Fibroblast of pulmonary artery (primary cell): ENCODE results near the gene AKNA.

Experiments used
- DNase-seq: peaks from one replicate; pipeline ENCODE4 v3.0.0-alpha.2; 2010; ENCODE audit warnings: low read depth
- H3K4me3 ChIP-seq: replicated peaks from 2 replicates; pipeline ENCODE4 v1.5.1; 2011; ENCODE audit warnings: low read depth, mild to moderate bottlenecking, control low read depth, low read length, moderate library complexity
- TF ChIP-seq, protein P1 (sequence below): IDR thresholded peaks from 2 replicates; pipeline ENCODE4 v1.5.1; 2011; ENCODE audit warnings: mild to moderate bottlenecking, control low read depth, low read length, inconsistent platforms; ENCODE audit errors: missing control alignments

The AKNA gene

DNA sequence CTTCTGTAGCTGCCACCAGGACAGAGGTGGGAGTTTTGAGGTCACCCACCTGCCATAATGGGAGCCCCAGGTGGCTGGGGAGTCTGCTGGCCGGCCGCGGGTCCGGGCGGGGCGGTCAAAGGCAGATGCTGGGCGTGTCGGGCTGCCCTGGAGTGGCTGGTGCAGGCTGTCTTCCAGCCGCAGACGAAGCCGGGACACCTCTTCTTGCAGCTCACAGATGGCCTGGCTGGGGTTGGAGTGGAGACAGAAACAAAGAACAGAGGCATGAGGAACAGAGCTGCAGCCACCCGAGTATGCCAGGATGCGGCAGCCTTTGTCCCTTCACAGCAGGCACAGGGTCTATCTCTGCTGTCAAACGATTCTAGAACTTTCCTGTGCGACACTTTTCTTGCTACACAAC, 40.1 kb downstream of the AKNA start:
- no peak overlapping the region for H3K4me3 ChIP-seq
- TF ChIP-seq, protein P1, sequence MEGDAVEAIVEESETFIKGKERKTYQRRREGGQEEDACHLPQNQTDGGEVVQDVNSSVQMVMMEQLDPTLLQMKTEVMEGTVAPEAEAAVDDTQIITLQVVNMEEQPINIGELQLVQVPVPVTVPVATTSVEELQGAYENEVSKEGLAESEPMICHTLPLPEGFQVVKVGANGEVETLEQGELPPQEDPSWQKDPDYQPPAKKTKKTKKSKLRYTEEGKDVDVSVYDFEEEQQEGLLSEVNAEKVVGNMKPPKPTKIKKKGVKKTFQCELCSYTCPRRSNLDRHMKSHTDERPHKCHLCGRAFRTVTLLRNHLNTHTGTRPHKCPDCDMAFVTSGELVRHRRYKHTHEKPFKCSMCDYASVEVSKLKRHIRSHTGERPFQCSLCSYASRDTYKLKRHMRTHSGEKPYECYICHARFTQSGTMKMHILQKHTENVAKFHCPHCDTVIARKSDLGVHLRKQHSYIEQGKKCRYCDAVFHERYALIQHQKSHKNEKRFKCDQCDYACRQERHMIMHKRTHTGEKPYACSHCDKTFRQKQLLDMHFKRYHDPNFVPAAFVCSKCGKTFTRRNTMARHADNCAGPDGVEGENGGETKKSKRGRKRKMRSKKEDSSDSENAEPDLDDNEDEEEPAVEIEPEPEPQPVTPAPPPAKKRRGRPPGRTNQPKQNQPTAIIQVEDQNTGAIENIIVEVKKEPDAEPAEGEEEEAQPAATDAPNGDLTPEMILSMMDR, result no peak
- no peak for DNase-seq

DNA sequence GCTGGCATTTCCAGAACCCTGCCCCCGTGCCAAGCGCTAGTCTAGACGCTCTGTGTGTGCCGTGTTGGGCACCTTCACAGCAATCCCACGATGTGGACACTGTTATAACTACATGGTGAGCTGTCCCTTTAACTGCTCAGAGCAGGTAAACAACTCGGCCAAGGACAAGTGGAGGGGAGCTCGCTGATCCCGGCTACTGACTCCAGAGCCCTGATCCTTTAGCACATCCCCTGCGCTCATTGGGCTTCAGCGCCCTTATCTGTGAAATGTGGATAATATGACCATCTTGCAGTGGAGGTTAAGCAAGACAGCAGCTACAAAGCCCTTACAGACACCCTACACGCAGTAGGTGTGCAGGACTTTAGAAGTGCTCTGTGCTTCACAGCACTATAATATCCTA, 41.6 kb downstream of the AKNA start:
- no peak for DNase-seq
- TF ChIP-seq, protein P1, result no peak
- H3K4me3 ChIP-seq, result no peak overlapping the region

DNA sequence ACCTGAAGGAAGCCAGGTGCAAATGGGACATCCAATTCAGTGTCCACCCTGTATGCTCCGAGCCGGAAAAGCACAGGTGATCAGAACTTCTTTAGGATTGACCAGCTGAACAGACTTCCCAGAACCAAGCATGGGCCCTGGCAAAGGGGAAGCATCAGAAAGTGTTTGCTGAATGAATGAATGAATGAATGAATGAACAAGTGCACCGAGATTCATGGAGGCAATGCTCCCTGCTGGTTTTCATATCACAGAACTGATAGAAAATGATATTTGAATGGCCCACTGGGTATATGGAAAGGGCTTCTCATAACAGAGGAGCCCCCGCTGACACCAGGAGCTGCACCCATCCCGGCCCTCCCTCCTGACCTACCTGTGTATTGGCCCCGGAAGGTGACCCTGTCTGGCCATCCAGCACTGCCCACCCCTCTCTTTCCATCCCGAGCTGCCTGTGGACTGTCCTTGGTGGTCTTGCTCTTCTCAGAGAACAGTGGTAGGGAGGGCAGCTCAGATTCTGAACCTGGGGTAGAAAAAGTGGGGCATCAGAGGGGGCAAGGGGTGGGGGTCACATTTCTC, 42.2 kb downstream of the AKNA start:
- TF ChIP-seq, protein P1, result no peak
- DNase-seq, result no peak
- no peak overlapping the region for H3K4me3 ChIP-seq

DNA sequence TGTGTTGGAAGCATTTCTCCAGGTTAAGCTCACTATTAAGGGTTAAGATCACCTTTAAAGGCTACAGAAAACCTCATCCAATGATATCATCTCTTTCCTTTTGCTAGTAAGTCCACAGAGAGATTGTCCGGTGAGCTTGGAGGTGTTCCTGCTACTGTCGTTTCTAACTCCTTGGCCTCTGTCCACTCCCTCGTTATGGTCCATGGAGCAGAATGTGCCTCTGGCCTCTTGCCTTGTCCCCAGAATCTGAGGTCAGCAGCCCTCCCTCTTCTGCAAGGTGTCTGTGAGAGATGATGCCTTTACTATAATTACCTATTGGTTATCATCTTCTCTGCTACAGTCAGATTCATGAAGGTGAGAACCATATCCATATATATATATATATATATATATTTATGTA, 43.1 kb downstream of the AKNA start:
- no peak for DNase-seq
- no peak overlapping the region for H3K4me3 ChIP-seq
- TF ChIP-seq, protein P1, result no peak

DNA sequence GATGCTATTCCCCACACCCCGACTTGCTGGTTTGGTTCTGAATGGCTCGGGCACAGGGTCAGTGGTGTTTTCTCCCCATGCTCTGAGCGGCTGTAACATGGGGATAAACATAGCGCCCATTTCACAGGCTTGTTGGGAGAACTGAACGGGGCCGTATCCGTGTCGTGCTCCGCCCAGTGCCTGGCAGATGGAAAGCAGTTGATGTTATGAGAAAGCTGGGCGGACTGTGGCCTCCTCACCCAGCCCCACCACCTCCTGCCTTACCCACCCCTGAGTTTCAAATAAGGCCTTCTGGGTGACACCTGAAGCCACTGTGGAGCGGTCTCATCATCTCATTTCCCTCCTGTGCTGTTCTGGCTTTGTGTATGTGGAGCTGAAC, 43.6 kb downstream of the AKNA start:
- no peak for DNase-seq

DNA sequence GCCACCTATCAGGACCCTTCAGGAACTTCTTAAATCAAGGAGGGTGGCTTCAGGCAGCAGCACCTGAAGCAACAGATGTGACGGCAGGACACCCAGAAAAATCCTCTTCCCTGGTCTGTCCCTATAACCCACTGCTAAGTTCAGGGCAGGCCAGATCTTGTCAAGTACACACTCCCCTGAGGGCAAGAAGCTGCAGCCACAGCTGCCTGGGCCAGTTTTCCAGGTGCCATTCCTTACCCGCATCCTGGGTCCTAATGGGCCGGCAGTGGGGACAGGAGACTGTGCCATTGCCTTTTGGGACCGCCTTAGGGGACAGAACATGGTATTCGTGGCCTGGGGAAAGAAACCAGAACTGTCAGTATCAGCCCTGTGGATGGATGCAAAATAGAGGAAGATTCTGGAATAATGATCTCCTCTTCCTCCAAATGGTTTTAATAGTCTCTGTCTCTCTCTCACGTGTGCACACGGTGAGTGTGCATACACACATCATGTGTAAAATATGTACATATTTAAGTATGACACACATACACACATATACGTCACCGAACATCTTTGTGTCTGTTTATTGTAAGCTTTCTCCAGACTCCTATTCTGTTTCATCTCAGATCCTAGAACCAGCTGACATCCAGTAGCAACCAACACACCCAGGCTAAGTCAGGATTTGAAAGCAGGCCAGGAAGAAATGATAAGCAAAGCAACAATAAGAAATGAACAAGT, 44.2 kb downstream of the AKNA start:
- TF ChIP-seq, protein P1, result no peak
- DNase-seq, result no peak

More for the DNA sequence above, 43.6 kb downstream of the AKNA start:
- TF ChIP-seq, protein P1, result no peak
- H3K4me3 ChIP-seq, result no peak overlapping the region

DNA sequence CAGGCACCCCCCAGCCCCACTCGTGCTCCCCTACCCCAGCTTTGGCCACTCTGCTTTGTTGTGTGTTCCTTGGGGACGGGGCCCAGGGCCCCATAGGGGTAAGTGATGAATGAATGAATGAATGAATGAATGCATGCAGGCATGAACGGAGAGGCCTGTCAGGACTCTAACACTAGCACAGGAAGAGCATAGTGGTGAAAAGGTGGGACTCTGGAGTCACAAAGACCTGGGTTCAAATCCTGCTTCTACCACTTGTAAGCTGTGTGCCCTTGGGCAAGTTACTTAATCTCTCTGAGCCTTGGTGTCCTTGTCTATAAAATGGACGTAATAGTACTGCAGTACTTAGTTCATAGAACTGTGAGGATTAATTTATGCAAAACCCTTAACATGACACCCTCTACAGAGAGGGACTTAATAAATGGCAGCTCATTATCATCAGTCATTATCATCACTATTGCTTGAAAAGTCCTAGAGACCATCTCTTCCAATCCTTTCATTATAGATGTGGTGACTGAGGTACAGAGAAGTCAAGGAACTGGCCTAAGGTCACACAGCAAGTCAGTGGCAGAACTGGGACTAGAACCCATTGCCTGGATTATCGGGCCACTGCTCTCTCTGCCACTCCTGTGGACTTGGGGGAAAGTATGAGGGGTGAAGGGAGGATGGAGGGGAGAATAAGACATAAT, 44.9 kb downstream of the AKNA start:
- H3K4me3 ChIP-seq, result no peak overlapping the region
- TF ChIP-seq, protein P1, result no peak

More for the DNA sequence above, 44.2 kb downstream of the AKNA start:
- H3K4me3 ChIP-seq, result no peak overlapping the region

More for the DNA sequence above, 44.9 kb downstream of the AKNA start:
- no peak for DNase-seq
